HepG2 (cell line): ENCODE measurements around the gene CCDC117. TPM values are rescaled to one million over a fixed set of nuclear protein-coding genes. Genes with fewer than 3 reads are reported as not detected.

Source experiments
- AKAP8 ChIP-seq: sonication (generic); formaldehyde crosslinking; IDR thresholded peaks from 2 replicates; pipeline ENCODE4 v1.5.1; 2020; ENCODE audit warnings: mild to moderate bottlenecking, missing genetic modification reagents
- ASH2L ChIP-seq: fragments of 300-600, 200-600 bp; sonication (generic); IDR thresholded peaks from 2 replicates; pipeline ENCODE4 v1.7.0; 2017; ENCODE audit warnings: low read depth, mild to moderate bottlenecking, moderate library complexity, mixed read lengths, low read length; ENCODE audit not compliant: insufficient read length
- ELK4 ChIP-seq: sonication (generic); formaldehyde crosslinking; IDR thresholded peaks from 2 replicates; pipeline ENCODE4 v1.9.0; 2021; ENCODE audit warnings: missing genetic modification reagents, borderline replicate concordance
- JARID2 ChIP-seq: sonication (generic); formaldehyde crosslinking; IDR thresholded peaks from 2 replicates; pipeline ENCODE4 v1.8.1; 2023; ENCODE audit warnings: missing genetic modification reagents, inconsistent platforms; ENCODE audit not compliant: insufficient replicate concordance
- KAT2B ChIP-seq: fragments of 150-350 bp; IDR thresholded peaks from 2 replicates; pipeline ENCODE4 v1.6.1; 2014; ENCODE audit warnings: low read depth, low read length, borderline replicate concordance
- NFIC ChIP-seq: IDR thresholded peaks from 2 replicates; pipeline ENCODE4 v1.6.1; 2012; ENCODE audit warnings: mild to moderate bottlenecking, low read length, inconsistent platforms
- SMARCC2 ChIP-seq: fragments of 450-650 bp; IDR thresholded peaks from 2 replicates; pipeline ENCODE4 v1.6.1; 2017; ENCODE audit warnings: antibody characterized with exemption, mild to moderate bottlenecking
- SP1 ChIP-seq, 2 experiments: fragments of 450-650 bp in 1 of 2; sonication (generic) in 1 of 2; formaldehyde crosslinking in 1 of 2; IDR thresholded peaks; 2 replicates each; pipeline versions ENCODE4 v1.4.0 to v1.6.1; 2016 to 2020; ENCODE audit warnings: missing genetic modification reagents in 1 of 2
- STAG1 ChIP-seq: sonication (generic); formaldehyde crosslinking; IDR thresholded peaks from 2 replicates; pipeline ENCODE4 v1.4.0; 2020; ENCODE audit warnings: missing genetic modification reagents
- SUZ12 ChIP-seq: fragments of 150-350 bp; IDR thresholded peaks from 2 replicates; pipeline ENCODE4 v1.6.1; 2014; ENCODE audit warnings: low read depth, low read length
- TFAP4 ChIP-seq: sonication (generic); IDR thresholded peaks from 2 replicates; pipeline ENCODE4 v1.6.1; 2016; ENCODE audit warnings: low read depth, borderline replicate concordance
- ZNF251 ChIP-seq: sonication (generic); formaldehyde crosslinking; IDR thresholded peaks from 2 replicates; pipeline ENCODE4 v1.9.0; 2021; ENCODE audit warnings: mild to moderate bottlenecking, missing genetic modification reagents
- ZNF3 ChIP-seq: IDR thresholded peaks from 2 replicates; pipeline ENCODE4 v1.7.0; 2017; ENCODE audit warnings: inconsistent platforms
- ZNF564 ChIP-seq: sonication (generic); formaldehyde crosslinking; IDR thresholded peaks from 2 replicates; pipeline ENCODE4 v1.8.1; 2023; ENCODE audit warnings: mild to moderate bottlenecking, missing genetic modification reagents
- polyA plus RNA-seq, 8 experiments: library from polyadenylated mRNA; depleted of rRNA in 3 of 8; stranded (reverse) in 7 of 8; unstranded in 1 of 8; fragments of >200 nt; fragmentation: Illumina TruSeq in 4 of 8; extraction: Trizol in 4 of 8; gene quantifications; 2 replicates each; pipeline versions ENCODE4 v1.2.1 to v1.2.3, GENCODE V29; 2011 to 2016; ENCODE audit warnings: low read depth in 4 of 8, missing spikeins in 1 of 8, mixed read lengths in 1 of 8; ENCODE audit not compliant: insufficient read depth in 1 of 8
- total RNA-seq, 5 experiments: library from RNA; depleted of rRNA; stranded (reverse); fragments of >200 nt; fragmentation: Illumina TruSeq; extraction: Trizol; gene quantifications; 2 replicates each; pipeline ENCODE4 v1.2.3, GENCODE V29; 2016; ENCODE audit warnings: low read depth in 1 of 5
- TF ChIP-seq, protein P1 (sequence below), 2 experiments: IDR thresholded peaks; 2 replicates each; pipeline ENCODE4 v1.6.1; 2011 to 2012; ENCODE audit warnings: low read length in 2 of 2, borderline replicate concordance in 1 of 2, low read depth in 1 of 2, mild to moderate bottlenecking in 1 of 2, moderate library complexity in 1 of 2
- TF ChIP-seq, protein P2 (sequence below): sonication (generic); formaldehyde crosslinking; IDR thresholded peaks from 2 replicates; pipeline ENCODE4; 2020; ENCODE audit warnings: missing genetic modification reagents, mild to moderate bottlenecking, borderline replicate concordance
- TF ChIP-seq, protein P3 (sequence below): sonication (generic); formaldehyde crosslinking; IDR thresholded peaks from 2 replicates; pipeline ENCODE4 v1.5.1; 2020; ENCODE audit warnings: missing genetic modification reagents, mild to moderate bottlenecking, borderline replicate concordance
- TF ChIP-seq, protein P4 (sequence below): sonication (generic); formaldehyde crosslinking; IDR thresholded peaks from 2 replicates; pipeline ENCODE4 v1.5.0; 2020; ENCODE audit warnings: missing genetic modification reagents

The CCDC117 gene
- total and polyA plus RNA-seq, 2 of the 13 experiments (the other 11 are each of a cell fraction or from before 2014, with no cell fraction given) = 12.6 to 34.2 TPM

DNA sequence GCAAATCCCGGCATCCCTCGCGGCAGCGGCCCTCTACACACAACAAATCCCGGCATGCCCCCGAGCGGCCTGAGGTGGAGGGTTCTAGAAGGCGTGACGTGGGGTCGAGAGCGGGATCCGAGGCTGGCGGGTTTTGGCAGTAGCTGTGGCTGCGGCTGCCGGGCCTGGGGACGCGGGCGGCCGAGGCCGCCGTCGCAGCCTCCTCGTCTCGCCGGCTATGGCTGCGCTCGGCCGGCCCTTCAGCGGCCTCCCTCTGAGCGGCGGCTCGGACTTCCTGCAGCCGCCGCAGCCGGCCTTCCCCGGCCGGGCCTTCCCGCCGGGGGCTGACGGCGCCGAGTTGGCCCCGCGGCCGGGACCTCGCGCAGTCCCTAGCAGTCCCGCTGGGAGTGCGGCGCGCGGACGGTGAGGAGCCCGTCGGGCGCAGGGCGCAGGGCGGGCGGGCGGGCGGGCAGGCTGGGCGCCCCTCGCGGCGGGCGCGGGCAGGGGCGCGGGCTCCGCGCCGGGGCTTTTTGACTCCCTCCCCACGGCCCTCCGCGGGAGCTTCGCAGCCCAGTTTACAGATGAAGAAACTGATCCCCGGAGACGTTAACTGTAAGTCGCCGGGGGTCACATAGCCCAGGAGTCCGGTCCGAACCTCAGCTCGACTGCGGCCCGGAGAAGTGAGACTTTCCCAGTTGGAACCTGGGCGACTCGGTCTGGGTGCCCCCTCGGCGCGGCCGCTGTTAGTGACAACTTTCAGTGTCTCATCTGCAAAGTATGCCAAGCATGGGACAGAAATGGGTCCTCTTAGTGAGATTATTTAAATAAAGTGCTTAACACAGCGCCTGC lies at the start of gene CCDC117 (continued):
- TF ChIP-seq, protein P1, sequence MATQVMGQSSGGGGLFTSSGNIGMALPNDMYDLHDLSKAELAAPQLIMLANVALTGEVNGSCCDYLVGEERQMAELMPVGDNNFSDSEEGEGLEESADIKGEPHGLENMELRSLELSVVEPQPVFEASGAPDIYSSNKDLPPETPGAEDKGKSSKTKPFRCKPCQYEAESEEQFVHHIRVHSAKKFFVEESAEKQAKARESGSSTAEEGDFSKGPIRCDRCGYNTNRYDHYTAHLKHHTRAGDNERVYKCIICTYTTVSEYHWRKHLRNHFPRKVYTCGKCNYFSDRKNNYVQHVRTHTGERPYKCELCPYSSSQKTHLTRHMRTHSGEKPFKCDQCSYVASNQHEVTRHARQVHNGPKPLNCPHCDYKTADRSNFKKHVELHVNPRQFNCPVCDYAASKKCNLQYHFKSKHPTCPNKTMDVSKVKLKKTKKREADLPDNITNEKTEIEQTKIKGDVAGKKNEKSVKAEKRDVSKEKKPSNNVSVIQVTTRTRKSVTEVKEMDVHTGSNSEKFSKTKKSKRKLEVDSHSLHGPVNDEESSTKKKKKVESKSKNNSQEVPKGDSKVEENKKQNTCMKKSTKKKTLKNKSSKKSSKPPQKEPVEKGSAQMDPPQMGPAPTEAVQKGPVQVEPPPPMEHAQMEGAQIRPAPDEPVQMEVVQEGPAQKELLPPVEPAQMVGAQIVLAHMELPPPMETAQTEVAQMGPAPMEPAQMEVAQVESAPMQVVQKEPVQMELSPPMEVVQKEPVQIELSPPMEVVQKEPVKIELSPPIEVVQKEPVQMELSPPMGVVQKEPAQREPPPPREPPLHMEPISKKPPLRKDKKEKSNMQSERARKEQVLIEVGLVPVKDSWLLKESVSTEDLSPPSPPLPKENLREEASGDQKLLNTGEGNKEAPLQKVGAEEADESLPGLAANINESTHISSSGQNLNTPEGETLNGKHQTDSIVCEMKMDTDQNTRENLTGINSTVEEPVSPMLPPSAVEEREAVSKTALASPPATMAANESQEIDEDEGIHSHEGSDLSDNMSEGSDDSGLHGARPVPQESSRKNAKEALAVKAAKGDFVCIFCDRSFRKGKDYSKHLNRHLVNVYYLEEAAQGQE (IDR thresholded peaks at IDR 0.05; ENCODE audit: borderline replicate concordance in 1 of 2, low read depth in 1 of 2, low read length in 2 of 2) = no peak
- TF ChIP-seq SP1 (IDR thresholded peaks at IDR 0.05) (no peak), SP1 (CRISPR knock-in tag; IDR thresholded peaks at IDR 0.05) (no peak), SUZ12 (peak; percentile 84), ELK4 (CRISPR knock-in tag) (no peak), AKAP8 (CRISPR knock-in tag) (no peak), NFIC (no peak), ZNF564 (CRISPR knock-in tag) (no peak), ZNF251 (CRISPR knock-in tag) (no peak), ASH2L (peak; percentile 80), SMARCC2 (no peak), ZNF3 (CRISPR knock-in tag) (no peak), KAT2B (no peak), TFAP4 (no peak; the same call in 1 of the 2 replicates), JARID2 (CRISPR knock-in tag) (peak; percentile 53), STAG1 (0 out of 2 replicates have a peak, but pooled peaks have one; percentile 8)
- TF ChIP-seq, protein P2, sequence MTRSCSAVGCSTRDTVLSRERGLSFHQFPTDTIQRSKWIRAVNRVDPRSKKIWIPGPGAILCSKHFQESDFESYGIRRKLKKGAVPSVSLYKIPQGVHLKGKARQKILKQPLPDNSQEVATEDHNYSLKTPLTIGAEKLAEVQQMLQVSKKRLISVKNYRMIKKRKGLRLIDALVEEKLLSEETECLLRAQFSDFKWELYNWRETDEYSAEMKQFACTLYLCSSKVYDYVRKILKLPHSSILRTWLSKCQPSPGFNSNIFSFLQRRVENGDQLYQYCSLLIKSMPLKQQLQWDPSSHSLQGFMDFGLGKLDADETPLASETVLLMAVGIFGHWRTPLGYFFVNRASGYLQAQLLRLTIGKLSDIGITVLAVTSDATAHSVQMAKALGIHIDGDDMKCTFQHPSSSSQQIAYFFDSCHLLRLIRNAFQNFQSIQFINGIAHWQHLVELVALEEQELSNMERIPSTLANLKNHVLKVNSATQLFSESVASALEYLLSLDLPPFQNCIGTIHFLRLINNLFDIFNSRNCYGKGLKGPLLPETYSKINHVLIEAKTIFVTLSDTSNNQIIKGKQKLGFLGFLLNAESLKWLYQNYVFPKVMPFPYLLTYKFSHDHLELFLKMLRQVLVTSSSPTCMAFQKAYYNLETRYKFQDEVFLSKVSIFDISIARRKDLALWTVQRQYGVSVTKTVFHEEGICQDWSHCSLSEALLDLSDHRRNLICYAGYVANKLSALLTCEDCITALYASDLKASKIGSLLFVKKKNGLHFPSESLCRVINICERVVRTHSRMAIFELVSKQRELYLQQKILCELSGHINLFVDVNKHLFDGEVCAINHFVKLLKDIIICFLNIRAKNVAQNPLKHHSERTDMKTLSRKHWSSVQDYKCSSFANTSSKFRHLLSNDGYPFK (CRISPR knock-in tag) = no peak
- TF ChIP-seq, protein P3, sequence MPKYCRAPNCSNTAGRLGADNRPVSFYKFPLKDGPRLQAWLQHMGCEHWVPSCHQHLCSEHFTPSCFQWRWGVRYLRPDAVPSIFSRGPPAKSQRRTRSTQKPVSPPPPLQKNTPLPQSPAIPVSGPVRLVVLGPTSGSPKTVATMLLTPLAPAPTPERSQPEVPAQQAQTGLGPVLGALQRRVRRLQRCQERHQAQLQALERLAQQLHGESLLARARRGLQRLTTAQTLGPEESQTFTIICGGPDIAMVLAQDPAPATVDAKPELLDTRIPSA = 0 out of 2 replicates have a peak, but pooled peaks have one; percentile 12
- TF ChIP-seq, protein P4, sequence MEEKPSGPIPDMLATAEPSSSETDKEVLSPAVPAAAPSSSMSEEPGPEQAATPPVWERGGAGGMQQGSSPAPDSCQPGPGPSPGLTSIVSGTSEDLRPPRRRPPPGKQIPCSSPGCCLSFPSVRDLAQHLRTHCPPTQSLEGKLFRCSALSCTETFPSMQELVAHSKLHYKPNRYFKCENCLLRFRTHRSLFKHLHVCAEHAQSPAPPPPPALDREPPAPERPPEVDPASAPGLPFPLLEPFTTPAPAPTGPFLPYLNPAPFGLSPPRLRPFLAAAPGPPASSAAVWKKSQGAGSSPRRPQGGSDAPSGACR = no peak
